ENCODE data around the gene TGFB2.

DNA sequence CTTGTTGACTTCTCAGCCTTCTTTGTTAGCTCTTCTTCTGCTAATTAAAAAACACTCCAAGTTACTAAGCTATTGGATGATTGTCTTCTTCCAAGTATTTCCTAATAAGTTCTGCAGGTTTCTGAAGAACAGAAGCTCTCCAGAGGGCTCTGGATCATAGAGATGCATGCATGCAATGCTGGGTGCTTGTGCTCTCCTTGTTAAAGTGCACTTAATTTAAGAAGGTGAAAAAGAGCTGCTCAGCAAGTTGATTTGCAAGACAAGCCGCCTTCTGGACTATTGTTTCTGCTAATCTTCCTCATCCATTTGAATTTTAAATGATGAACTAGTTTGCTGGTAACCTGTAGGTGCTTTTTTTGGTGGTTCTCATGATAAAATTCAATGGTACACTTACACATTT, 43.9 kb upstream of the TGFB2 start:
- TF ChIP-seq POLR2AphosphoS5 (IDR thresholded peaks at IDR 0.05; ENCODE audit: insufficient read depth, low read depth, low read length) (no peak), POLR2A (IDR thresholded peaks at IDR 0.05; ENCODE audit: low read depth, low read length) (no peak)
